H9 (cell line): ENCODE measurements around the gene ACADM. TPM values are rescaled to one million over a fixed set of nuclear protein-coding genes. Genes with fewer than 3 reads are reported as not detected.
A peak's percentile ranks its signal among the peaks of the same experiment; 100 is the strongest.

Experiments used
- DNase-seq: peaks from one replicate; pipeline ENCODE4 v3.0.0-alpha.2; 2017
- H2AFZ ChIP-seq: one replicate; pipeline ENCODE4 v1.6.1; 2013; ENCODE audit warnings: mild to moderate bottlenecking, low read length, control low read depth, moderate library complexity
- H2AK5ac ChIP-seq: 2 replicates; pipeline ENCODE4 v1.6.1; 2013; ENCODE audit warnings: low read length, control low read depth, mixed read lengths; ENCODE audit not compliant: insufficient read length
- H2BK120ac ChIP-seq: one replicate; pipeline ENCODE4 v1.6.1; 2013; ENCODE audit warnings: low read depth, mild to moderate bottlenecking, low read length, control low read depth, inconsistent platforms; ENCODE audit not compliant: poor library complexity, severe bottlenecking
- H2BK12ac ChIP-seq: 2 replicates; pipeline ENCODE4 v1.6.1; 2013; ENCODE audit warnings: low read length, control low read depth, mixed read lengths, low read depth; ENCODE audit not compliant: insufficient read length
- H2BK15ac ChIP-seq: 2 replicates; pipeline ENCODE4 v1.6.1; 2013; ENCODE audit warnings: low read depth, low read length, control low read depth
- H2BK20ac ChIP-seq: one replicate; pipeline ENCODE4 v1.6.1; 2013; ENCODE audit warnings: low read depth, mild to moderate bottlenecking, low read length, control low read depth, inconsistent platforms; ENCODE audit not compliant: poor library complexity, severe bottlenecking
- H2BK5ac ChIP-seq: 2 replicates; pipeline ENCODE4 v1.6.1; 2013; ENCODE audit warnings: low read length, control low read depth, mixed read lengths; ENCODE audit not compliant: insufficient read length
- H3K14ac ChIP-seq: 2 replicates; pipeline ENCODE4 v1.6.1; 2013; ENCODE audit warnings: low read length, control low read depth; ENCODE audit not compliant: insufficient read depth
- H3K18ac ChIP-seq: 2 replicates; pipeline ENCODE4 v1.6.1; 2013; ENCODE audit warnings: low read depth, mild to moderate bottlenecking, mixed read lengths, low read length, control low read depth; ENCODE audit not compliant: insufficient read length
- H3K23ac ChIP-seq: 2 replicates; pipeline ENCODE4 v1.6.1; 2013; ENCODE audit warnings: low read length, control low read depth, mixed read lengths, low read depth; ENCODE audit not compliant: insufficient read length
- H3K23me2 ChIP-seq: 2 replicates; pipeline ENCODE4 v1.6.1; 2013; ENCODE audit warnings: low read depth, mild to moderate bottlenecking, mixed read lengths, low read length, control low read depth; ENCODE audit not compliant: insufficient read length, poor library complexity, severe bottlenecking
- H3K27ac ChIP-seq: 2 replicates; pipeline ENCODE4 v1.5.1; 2013; ENCODE audit warnings: low read length, control low read depth, mixed read lengths, low read depth; ENCODE audit not compliant: insufficient read length
- H3K27me3 ChIP-seq: 2 replicates; pipeline ENCODE4 v1.6.1; 2013; ENCODE audit warnings: low read length, control low read depth, inconsistent platforms; ENCODE audit not compliant: insufficient read depth
- H3K4ac ChIP-seq: 2 replicates; pipeline ENCODE4 v1.6.1; 2013; ENCODE audit warnings: low read depth, mild to moderate bottlenecking, control low read depth, inconsistent platforms, low read length, moderate library complexity
- H3K4me1 ChIP-seq: 2 replicates; pipeline ENCODE4 v1.6.1; 2013; ENCODE audit warnings: low read length, control low read depth, inconsistent platforms; ENCODE audit not compliant: insufficient read depth
- H3K4me2 ChIP-seq: 2 replicates; pipeline ENCODE4 v1.6.1; 2013; ENCODE audit warnings: low read length, control low read depth, mixed read lengths; ENCODE audit not compliant: insufficient read length, insufficient read depth
- H3K56ac ChIP-seq: 2 replicates; pipeline ENCODE4 v1.6.1; 2013; ENCODE audit warnings: low read depth, mild to moderate bottlenecking, mixed read lengths, low read length, control low read depth; ENCODE audit not compliant: insufficient read length
- H3K79me1 ChIP-seq: 2 replicates; pipeline ENCODE4 v1.6.1; 2013; ENCODE audit warnings: low read depth, mild to moderate bottlenecking, moderate library complexity, low read length, control low read depth, inconsistent platforms; ENCODE audit not compliant: insufficient read depth, poor library complexity, severe bottlenecking
- H3K79me2 ChIP-seq: 2 replicates; pipeline ENCODE4 v1.6.1; 2013; ENCODE audit warnings: low read length, control low read depth, inconsistent platforms; ENCODE audit not compliant: insufficient read depth
- H3K9ac ChIP-seq: 2 replicates; pipeline ENCODE4 v1.6.1; 2013; ENCODE audit warnings: low read length, control low read depth, mixed read lengths; ENCODE audit not compliant: insufficient read length; ENCODE audit errors: extremely low read depth
- H3K9me3 ChIP-seq: one replicate; pipeline ENCODE4 v1.6.1; 2013; ENCODE audit warnings: low read depth, low read length, inconsistent platforms; ENCODE audit not compliant: control insufficient read depth
- H3T11ph ChIP-seq: one replicate; pipeline ENCODE4 v1.6.1; 2013; ENCODE audit warnings: mild to moderate bottlenecking, low read length, control low read depth, inconsistent platforms
- H4K20me1 ChIP-seq: one replicate; pipeline ENCODE4 v1.6.1; 2013; ENCODE audit not compliant: control insufficient read depth, insufficient read length, insufficient read depth
- H4K5ac ChIP-seq: 2 replicates; pipeline ENCODE4 v1.6.1; 2013; ENCODE audit warnings: low read depth, mild to moderate bottlenecking, mixed read lengths, low read length, control low read depth; ENCODE audit not compliant: insufficient read length
- H4K8ac ChIP-seq: replicated peaks from 2 replicates; pipeline ENCODE4 v1.6.1; 2013; ENCODE audit warnings: low read length, control low read depth, mixed read lengths, low read depth; ENCODE audit not compliant: insufficient read length
- H4K91ac ChIP-seq: 2 replicates; pipeline ENCODE4 v1.6.1; 2013; ENCODE audit warnings: low read depth, mild to moderate bottlenecking, moderate library complexity, mixed read lengths, low read length, control low read depth; ENCODE audit not compliant: insufficient read length
- H3K27ac Mint-ChIP-seq, 3 experiments: 2 replicates in 2 of 3; 3 replicates in 1 of 3; pipeline ENCODE4 v1.8.0; 2020 to 2021; ENCODE audit warnings: mixed read lengths in 3 of 3, mild to moderate bottlenecking in 1 of 3, moderate library complexity in 1 of 3
- H3K27me3 Mint-ChIP-seq: 2 replicates; pipeline ENCODE4 v1.8.0; 2021; ENCODE audit warnings: low read depth, mild to moderate bottlenecking, moderate library complexity, mixed read lengths
- H3K36me3 Mint-ChIP-seq, 3 experiments: 2 replicates in 2 of 3; 3 replicates in 1 of 3; pipeline ENCODE4 v1.8.0; 2020 to 2021; ENCODE audit warnings: low read depth in 3 of 3, mixed read lengths in 3 of 3; ENCODE audit not compliant: insufficient read depth in 1 of 3
- H3K4me1 Mint-ChIP-seq, 2 experiments: 2 replicates each; pipeline ENCODE4 v1.8.0; 2020; ENCODE audit warnings: mixed read lengths in 2 of 2
- H3K4me3 Mint-ChIP-seq, 2 experiments: 2 replicates in 1 of 2; 3 replicates in 1 of 2; pipeline ENCODE4 v1.8.0; 2020 to 2021; ENCODE audit warnings: mild to moderate bottlenecking in 2 of 2, mixed read lengths in 2 of 2, moderate library complexity in 1 of 2
- H3K9me3 Mint-ChIP-seq, 2 experiments: 2 replicates in 1 of 2; 3 replicates in 1 of 2; pipeline ENCODE4 v1.8.0; 2020; ENCODE audit warnings: mild to moderate bottlenecking in 2 of 2, mixed read lengths in 2 of 2, moderate library complexity in 1 of 2
- WGBS: extraction: QIAGEN DNeasy Blood & Tissue Kit; methylation state at CpG from one replicate; pipeline ENCODE4 v1.1.7; 2013; ENCODE audit warnings: missing lambda C conversion rate, low lambda C conversion rate, mixed read lengths; ENCODE audit not compliant: insufficient read length; ENCODE audit errors: extremely low coverage; 5-methylcytosine and 5-hydroxymethylcytosine counted together
- total RNA-seq: library from RNA; stranded (reverse); gene quantifications from 2 replicates; pipeline ENCODE4 v1.2.1, GENCODE V29; 2021
- TF ChIP-seq, protein P1 (sequence below): fragments of 200-600 bp; sonication (generic); conservative IDR thresholded peaks from 3 replicates; pipeline ENCODE4 v1.8.0; 2021; ENCODE audit warnings: antibody characterized with exemption, mild to moderate bottlenecking

The ACADM gene
- total RNA-seq, 1 experiment from 2014 or later: 51.3 TPM

DNA sequence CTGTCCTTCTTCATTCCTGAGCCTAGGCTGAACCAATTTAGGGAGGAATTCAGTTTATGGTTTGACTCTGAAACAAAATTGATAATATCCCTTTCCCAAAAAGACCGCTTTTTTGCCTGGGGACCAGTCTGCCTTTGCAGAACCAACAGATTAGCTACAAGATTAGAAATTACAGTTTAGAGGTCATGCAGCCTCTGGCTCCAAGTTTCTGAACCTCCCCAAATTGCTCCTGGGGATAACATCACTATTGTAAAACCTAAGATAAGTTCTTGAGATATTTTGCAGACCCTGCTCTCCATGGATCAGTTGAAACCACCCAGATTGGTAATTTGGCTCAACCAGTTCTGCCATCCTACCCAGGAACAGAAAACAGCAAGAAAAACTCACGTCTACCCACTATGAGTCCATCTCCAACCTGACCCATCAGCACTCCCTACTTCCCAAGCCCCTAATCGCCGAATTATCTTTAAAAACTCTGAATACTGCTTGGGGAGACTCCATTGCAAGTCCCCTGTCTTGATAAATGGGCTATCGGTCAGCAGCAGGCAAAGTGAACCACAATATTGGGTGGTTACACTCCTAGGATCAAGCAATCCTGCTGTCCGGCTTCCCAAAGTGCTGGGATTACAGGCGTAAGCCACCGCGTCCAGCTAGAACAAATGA lies 60.9 kb downstream of the ACADM start:
- Histone ChIP-seq H2AFZ (peak overlapping the region; percentile 87), H3K27me3 (no peaks in the 10 kb centered on the region)

More for the DNA sequence above, 60.9 kb downstream of the ACADM start:
- Histone ChIP-seq H3K23me2 (peaks cover 10% of the 10 kb centered on the region), H2BK5ac (no peak overlapping the region), H3K4me2 (peak overlapping the region; percentile 63), H3K14ac (peak overlapping the region; percentile 38; the same call in 1 of the 2 replicates), H3K9me3 (no peaks in the 10 kb centered on the region), H2BK12ac (no peak overlapping the region), H3K4ac (no peak overlapping the region; the same call in 1 of the 2 replicates), H3T11ph (no peak overlapping the region), H4K91ac (no peak overlapping the region), H3K79me2 (peaks cover 28% of the 10 kb centered on the region; the same call in 1 of the 2 replicates), H3K27ac (peak overlapping the region; percentile 16), H3K56ac (no peak overlapping the region), H3K4me1 (no peaks in the 10 kb centered on the region; the same call in 1 of the 2 replicates), H2BK15ac (no peak overlapping the region), H4K5ac (peak overlapping the region; percentile 93), H4K8ac (no peak overlapping the region), H2BK20ac (no peak overlapping the region), H2AK5ac (no peak overlapping the region), H3K23ac (no peak overlapping the region), H4K20me1 (no peaks in the 10 kb centered on the region), H3K18ac (peak overlapping the region; percentile 54), H3K9ac (peak overlapping the region; percentile 76), H3K79me1 (no peaks in the 10 kb centered on the region), H2BK120ac (no peak overlapping the region)
- Mint-ChIP-seq H3K27me3 (peaks cover 12% of the 10 kb centered on the region), H3K4me3 (peak overlapping the region; percentile 98 to 99), H3K4me1 (peaks cover 22 to 33% of the 10 kb centered on the region in 2 experiments), H3K36me3 (peaks cover 36 to 44% (median 41%) of the 10 kb centered on the region in 3 experiments), H3K9me3 (no peaks in the 10 kb centered on the region), H3K27ac (peak overlapping the region; percentile 59 to 98 (median 91); a peak in 6 of 7 replicates)
- no CpG with 5 or more reads among the region's 9 CpGs for WGBS
- TF ChIP-seq, protein P1, sequence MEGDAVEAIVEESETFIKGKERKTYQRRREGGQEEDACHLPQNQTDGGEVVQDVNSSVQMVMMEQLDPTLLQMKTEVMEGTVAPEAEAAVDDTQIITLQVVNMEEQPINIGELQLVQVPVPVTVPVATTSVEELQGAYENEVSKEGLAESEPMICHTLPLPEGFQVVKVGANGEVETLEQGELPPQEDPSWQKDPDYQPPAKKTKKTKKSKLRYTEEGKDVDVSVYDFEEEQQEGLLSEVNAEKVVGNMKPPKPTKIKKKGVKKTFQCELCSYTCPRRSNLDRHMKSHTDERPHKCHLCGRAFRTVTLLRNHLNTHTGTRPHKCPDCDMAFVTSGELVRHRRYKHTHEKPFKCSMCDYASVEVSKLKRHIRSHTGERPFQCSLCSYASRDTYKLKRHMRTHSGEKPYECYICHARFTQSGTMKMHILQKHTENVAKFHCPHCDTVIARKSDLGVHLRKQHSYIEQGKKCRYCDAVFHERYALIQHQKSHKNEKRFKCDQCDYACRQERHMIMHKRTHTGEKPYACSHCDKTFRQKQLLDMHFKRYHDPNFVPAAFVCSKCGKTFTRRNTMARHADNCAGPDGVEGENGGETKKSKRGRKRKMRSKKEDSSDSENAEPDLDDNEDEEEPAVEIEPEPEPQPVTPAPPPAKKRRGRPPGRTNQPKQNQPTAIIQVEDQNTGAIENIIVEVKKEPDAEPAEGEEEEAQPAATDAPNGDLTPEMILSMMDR: no peak
- no peak for DNase-seq
